Stimulated activated CD8-positive, alpha-beta memory T cell treated with anti-CD3 and anti-CD28 coated beads, Interleukin-4, amount 100 ng/mL, for 24 hours (primary cell): Measurements from ENCODE around the gene PRPF19.
A peak's percentile ranks its signal among the peaks of the same experiment; 100 is the strongest.
"Not testable (repeated sequence)": the region's sequence is repeated elsewhere in the genome, so short reads cannot be mapped to it uniquely, and the experiment has no call there.

ENCODE experiments used
- DNase-seq: peaks from one replicate; pipeline ENCODE4 v3.0.0-alpha.2; 2020; ENCODE audit warnings: low read depth

Gene PRPF19

GRCh38 chr11:60923326-60923725 lies 16.9 kb upstream of the PRPF19 start:
- no peak for DNase-seq

- DNase-seq = no peak
Observed at GRCh38 chr11:60922906-60923305, 16.5 kb upstream of the PRPF19 start.

DNA sequence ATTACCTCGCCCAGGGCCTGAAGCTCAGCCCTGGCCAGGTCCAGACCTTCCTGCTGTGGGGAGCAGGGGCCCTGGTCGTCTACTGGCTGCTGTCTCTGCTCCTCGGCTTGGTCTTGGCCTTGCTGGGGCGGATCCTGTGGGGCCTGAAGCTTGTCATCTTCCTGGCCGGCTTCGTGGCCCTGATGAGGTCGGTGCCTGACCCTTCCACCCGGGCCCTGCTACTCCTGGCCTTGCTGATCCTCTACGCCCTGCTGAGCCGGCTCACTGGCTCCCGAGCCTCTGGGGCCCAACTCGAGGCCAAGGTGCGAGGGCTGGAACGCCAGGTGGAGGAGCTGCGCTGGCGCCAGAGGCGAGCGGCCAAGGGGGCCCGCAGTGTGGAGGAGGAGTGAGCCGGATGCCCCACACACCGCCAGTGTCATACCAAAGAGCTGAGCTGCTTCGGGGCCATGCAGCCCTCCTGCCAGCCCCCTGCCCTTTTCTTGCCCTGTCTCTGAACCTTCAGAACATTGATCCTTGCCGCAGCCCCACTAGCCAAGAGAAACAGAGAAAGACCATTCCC lies 15.5 kb upstream of the PRPF19 start:
- DNase-seq = no peak

DNA sequence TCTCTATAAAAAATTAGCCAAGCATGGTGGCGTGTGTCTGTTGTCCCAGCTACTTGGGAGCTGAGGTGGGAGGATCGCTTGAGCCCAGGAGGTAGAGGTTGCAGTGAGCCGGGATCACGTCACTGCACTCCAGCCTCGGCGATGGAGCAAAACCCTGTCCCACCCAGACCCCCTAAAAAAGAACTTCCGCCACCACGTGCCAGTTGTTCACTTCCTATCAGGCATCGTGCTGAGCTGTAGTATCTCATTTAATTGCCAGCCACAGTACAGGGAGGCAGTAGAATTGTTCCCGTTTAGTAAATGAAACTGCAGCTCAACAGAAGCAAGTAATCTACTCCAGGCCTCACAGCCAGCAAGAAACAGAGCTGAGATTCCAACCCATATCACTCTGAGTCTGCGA lies 14.9 kb upstream of the PRPF19 start:
- no peak for DNase-seq

DNA sequence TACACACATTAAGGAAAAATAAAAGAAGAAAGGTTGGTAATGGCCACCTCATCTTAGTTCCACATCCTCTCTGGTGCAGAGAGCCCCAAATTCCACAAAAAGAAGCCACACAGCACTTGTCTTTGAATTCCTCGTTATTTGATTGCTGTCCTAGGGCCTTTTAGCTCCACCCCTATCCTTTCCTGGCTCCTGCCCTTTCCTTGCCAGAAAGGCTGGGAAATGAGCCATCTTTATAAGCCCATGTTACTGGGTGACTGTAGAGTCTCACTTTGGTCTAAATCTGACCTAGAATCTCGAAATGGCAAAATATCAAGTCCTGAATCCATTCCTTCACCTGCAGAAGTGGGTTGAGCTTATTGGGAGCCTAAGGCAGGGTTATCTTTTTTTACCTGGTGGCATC lies 13.6 kb upstream of the PRPF19 start:
- DNase-seq = no peak

DNA sequence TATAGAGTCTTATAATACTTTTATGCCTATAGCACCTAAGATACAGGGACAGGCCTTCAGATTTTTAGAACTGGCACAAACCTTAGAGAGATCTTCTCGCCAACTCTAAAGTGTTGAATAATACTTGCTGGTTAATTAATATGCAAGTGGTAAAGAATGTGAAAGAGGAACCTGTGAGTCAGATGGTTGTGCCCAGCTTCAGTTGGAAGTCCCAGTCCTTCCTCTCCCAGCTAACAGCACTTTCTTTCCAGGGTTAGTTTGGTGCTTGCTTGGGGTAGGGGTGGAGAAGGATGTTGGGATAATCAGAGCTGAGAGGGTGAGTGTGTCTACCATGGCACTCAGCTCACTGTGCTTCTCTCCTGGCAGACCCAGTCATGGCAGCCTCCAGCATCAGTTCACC lies 12.9 kb upstream of the PRPF19 start:
- DNase-seq = no peak

DNA sequence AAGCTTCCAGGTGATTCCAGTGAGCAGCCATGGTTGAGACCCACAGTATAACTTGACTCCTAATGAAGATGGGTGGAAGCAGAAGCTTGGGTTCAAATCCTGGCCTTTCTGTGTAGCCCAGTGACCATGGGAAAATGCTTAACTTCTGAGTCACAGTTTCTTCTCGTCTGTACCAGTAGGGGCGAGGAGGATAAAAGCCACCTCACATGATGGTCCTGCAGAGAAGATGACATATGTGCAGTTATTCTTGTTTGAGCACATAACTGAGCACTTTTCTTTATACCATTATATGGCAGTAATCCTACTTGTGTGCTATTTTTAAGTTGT lies 12.5 kb upstream of the PRPF19 start:
- no peak for DNase-seq

- DNase-seq = no peak
Observed at GRCh38 chr11:60918251-60918938, 12.0 kb upstream of the PRPF19 start.

- no peak for DNase-seq
Observed at GRCh38 chr11:60917267-60917666, 10.9 kb upstream of the PRPF19 start.

DNA sequence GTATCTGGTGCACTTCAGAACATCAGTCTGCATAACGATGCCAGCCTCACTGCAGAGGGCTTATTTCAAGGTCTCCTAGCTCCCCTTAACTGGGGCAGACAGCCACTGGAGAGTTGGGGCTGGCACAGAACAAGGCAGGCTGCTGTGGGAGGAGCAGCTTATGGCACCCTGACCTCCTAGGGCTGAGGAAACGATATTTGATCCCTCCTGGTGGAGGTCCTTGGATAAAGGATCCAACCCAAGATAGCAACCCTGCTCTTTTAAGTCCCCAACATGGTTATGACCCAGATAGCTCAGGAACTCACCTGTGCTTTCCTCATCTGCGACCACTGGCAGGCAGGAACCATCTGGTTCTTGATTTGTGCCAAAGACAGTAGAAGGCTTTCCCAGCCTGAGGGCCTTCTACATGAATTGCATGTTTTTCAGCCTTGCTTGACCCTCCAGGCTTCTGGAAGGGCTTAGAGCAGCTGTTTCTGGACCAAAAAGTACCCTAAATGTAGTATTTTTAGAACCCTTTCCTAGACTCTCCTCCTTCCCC lies 10.4 kb upstream of the PRPF19 start:
- no peak for DNase-seq

DNA sequence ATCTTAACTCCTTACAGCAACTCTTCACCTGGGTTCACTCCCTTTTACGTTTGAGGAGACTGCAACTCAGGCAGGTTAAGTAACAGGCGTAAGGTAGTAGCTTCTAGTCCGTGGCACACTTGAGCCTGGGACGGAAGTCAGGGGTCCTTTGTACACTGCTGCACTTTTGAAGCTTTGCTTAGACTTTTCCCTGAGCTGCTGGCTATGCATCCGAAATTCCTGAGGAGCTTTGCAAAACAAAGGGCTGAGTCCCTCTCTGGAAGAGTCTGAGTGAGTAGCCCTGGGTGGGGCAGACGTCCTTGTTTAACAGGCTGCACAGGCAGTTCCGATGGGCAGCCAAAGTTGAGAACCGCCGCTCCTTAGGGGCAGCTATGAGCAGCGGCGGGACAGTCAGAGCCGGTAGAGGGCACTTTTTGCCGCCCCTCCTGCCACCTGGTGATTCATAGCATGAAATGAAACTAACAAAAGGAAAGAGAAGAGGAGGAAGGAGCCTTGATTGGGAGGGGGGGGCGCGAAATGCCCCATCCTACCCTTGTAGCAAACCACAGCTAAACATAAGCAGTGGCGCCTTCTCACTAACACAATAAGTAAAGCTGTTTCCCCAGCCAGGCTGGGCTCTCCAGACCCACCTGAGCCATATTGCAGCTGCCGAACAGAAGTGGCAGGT lies 9.0 kb upstream of the PRPF19 start:
- peak; percentile 61 for DNase-seq

- DNase-seq = no peak
Observed at GRCh38 chr11:60914633-60915247, 8.4 kb upstream of the PRPF19 start.

GRCh38 chr11:60913793-60914632 lies 7.6 kb upstream of the PRPF19 start, which contains the start of gene TMEM109:
TMEM109 (plus strand) TSS chr11:60914158; CDS start chr11:60919694, 5,536 bp downstream.
- peak; percentile 79 for DNase-seq

- DNase-seq = no peak
Observed at GRCh38 chr11:60912851-60913528, 6.6 kb upstream of the PRPF19 start.

- DNase-seq = no peak
Observed at GRCh38 chr11:60912223-60912850, 6.0 kb upstream of the PRPF19 start.

- DNase-seq = no peak
Observed at GRCh38 chr11:60910711-60911380, 4.5 kb upstream of the PRPF19 start.

DNA sequence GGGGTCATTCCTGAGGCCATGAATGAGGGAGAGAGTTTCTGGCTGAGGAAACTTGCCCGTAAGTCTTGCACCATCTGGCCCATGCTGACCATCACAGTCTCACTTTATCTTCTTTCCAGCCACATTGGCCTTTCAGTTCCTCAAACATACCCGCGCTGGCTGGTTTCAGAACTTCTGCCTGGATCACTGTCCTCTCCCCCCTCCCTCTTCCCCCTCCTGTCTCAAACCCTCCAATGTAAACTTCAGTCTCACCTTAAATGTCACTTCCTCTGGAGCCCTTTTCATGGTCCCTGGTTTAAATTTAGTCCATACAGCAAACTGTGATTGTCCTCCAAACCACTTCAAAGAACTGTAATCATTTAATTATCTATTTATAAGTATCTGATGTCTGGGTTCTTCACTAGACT lies 3.9 kb upstream of the PRPF19 start:
- no peak for DNase-seq

DNA sequence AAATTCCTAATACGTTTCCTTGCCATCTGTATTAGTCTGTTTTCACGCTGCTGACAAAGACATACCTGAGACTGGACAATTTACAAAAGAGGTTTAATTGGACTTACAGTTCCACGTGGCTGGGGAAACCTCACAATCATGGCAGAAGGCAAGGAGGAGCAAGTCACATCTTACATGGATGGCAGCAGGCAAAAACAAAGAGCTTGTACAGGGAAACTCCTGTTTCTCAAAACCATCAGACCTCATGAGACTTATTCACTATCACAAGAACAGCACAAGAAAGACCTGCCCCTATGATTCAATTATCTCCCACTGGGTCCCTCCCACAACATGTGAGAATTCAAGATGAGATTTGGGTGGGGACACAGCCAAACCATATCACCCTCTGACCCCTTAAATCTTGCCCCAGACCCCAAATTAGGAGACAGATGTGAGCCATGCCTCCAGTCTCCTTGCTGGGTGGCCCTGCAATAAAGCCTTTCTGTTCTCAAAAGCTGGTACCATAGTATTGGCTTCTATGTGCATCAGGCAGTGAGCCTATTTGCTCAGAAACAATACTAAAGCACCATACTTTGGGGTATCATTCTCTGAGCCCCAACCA lies 3.4 kb upstream of the PRPF19 start:
- DNase-seq = not testable (repeated sequence)

DNA sequence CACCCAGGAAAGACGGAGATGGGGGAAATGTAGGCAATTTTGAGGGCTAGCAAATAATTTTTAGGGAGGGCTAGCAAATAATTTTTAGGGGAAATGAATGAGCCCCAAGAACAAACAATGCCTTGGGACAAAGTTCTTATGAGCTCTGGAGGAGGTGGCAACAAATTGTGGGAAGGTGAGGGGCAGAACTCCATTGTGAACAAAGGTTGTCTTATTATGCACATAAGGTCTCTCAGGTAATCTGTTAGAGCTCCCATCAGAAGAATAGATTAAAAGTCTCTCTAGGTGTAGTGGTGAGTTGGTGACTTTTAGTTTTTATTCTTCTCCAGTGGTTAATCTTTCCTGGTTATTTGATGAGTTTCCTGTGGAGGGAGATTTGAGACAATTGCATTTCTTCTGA lies 2.4 kb upstream of the PRPF19 start:
- DNase-seq = no peak

GRCh38 chr11:60905551-60906113 lies 753 bp downstream of the PRPF19 start:
- no peak for DNase-seq
